ENCODE measurements around the gene RAD52. TPM values are rescaled to one million over a fixed set of nuclear protein-coding genes. Genes with fewer than 3 reads are reported as not detected.

The RAD52 gene
- total RNA-seq, 1 experiment from 2014 or later = 24.7 TPM

GRCh38 chr12:958588-959123 lies 9.2 kb upstream of the RAD52 start:
- TF ChIP-seq CTCF (conservative IDR thresholded peaks at IDR 0.05; ENCODE audit: low read depth, low read length) = no peak
- TF ChIP-seq EZH2 (IDR thresholded peaks at IDR 0.05; ENCODE audit: borderline replicate concordance, low read depth, low read length, poor library complexity, severe bottlenecking) = no peak
- DNase-seq (ENCODE audit: low spot score) = peak; percentile 95
- Histone ChIP-seq H3K27me3 (replicated peaks; ENCODE audit: insufficient read depth, low read depth, low read length, poor library complexity) (no peaks in the 10 kb centered on the region), H3K9me3 (ENCODE audit: low read depth, low read length, poor library complexity, severe bottlenecking) (no peaks in the 10 kb centered on the region), H3K4me3 (ENCODE audit: low read depth, low read length, poor library complexity, severe bottlenecking) (no peak overlapping the region), H3K27ac (ENCODE audit: low read depth, low read length, poor library complexity, severe bottlenecking) (peak overlapping the region; percentile 37), H3K36me3 (ENCODE audit: insufficient read depth, low read length, poor library complexity, severe bottlenecking) (no peaks in the 10 kb centered on the region), H3K4me1 (ENCODE audit: insufficient read depth, low read length, poor library complexity, severe bottlenecking) (peaks cover 36% of the 10 kb centered on the region)
- POLR2A ChIA-PET (ENCODE audit: low non-redundant PET) = interaction anchor here (0.8 to 0.9 kb wide), 2 partner anchors 9 to 19 kb away, joined by 3 read pairs; no protein-coding TSS in a partner anchor
- CTCF ChIA-PET = interaction anchor here (1.2 kb wide), 1 partner anchor 9 kb away, joined by 9 read pairs; the partner anchor contains the start of gene RAD52
- intact Hi-C loops (cut with micrococcal nuclease; ENCODE audit: unreplicated experiment) = loop anchor here (5.0 kb wide), 1 partner anchor 34 kb away; the partner anchor contains the start of gene ERC1
- no TSS peak for BruUV-seq (replicated peaks)

GRCh38 chr12:955939-956338 lies 6.4 kb upstream of the RAD52 start:
- CTCF ChIA-PET = no interaction called here

GRCh38 chr12:954741-955140 lies 5.2 kb upstream of the RAD52 start:
- intact Hi-C loops (cut with micrococcal nuclease; ENCODE audit: unreplicated experiment) = loop anchor here (5.0 kb wide), 2 partner anchors 38 to 138 kb away; partner anchors contain the start of gene ERC1
- BruUV-seq (replicated peaks) = no TSS peak
- ChIA-PET POLR2A (ENCODE audit: low non-redundant PET) (no interaction called here), CTCF (interaction anchor here (0.6 kb wide), 1 partner anchor 628 kb away, joined by 5 read pairs; no protein-coding TSS in a partner anchor)
- peak overlapping the region; percentile 85 for H3K27ac ChIP-seq (ENCODE audit: low read depth, low read length, poor library complexity, severe bottlenecking)
- H3K36me3 ChIP-seq (ENCODE audit: insufficient read depth, low read length, poor library complexity, severe bottlenecking) = no peaks in the 10 kb centered on the region
- no peaks in the 10 kb centered on the region for H3K9me3 ChIP-seq (ENCODE audit: low read depth, low read length, poor library complexity, severe bottlenecking)
- H3K4me3 ChIP-seq (ENCODE audit: low read depth, low read length, poor library complexity, severe bottlenecking) = no peak overlapping the region
- H3K4me1 ChIP-seq (ENCODE audit: insufficient read depth, low read length, poor library complexity, severe bottlenecking) = peaks cover 48% of the 10 kb centered on the region
- DNase-seq (ENCODE audit: low spot score) = peak; percentile 40
- TF ChIP-seq CTCF (conservative IDR thresholded peaks at IDR 0.05; ENCODE audit: low read depth, low read length) (no peak), EZH2 (IDR thresholded peaks at IDR 0.05; ENCODE audit: borderline replicate concordance, low read depth, low read length, poor library complexity, severe bottlenecking) (no peak)
- H3K27me3 ChIP-seq (replicated peaks; ENCODE audit: insufficient read depth, low read depth, low read length, poor library complexity) = no peaks in the 10 kb centered on the region

More at GRCh38 chr12:955939-956338, 6.4 kb upstream of the RAD52 start:
- H3K27ac ChIP-seq (ENCODE audit: low read depth, low read length, poor library complexity, severe bottlenecking) = no peak overlapping the region
- H3K27me3 ChIP-seq (replicated peaks; ENCODE audit: insufficient read depth, low read depth, low read length, poor library complexity) = no peaks in the 10 kb centered on the region
- no TSS peak for BruUV-seq (replicated peaks)
- no peaks in the 10 kb centered on the region for H3K36me3 ChIP-seq (ENCODE audit: insufficient read depth, low read length, poor library complexity, severe bottlenecking)
- H3K4me3 ChIP-seq (ENCODE audit: low read depth, low read length, poor library complexity, severe bottlenecking) = no peak overlapping the region
- intact Hi-C loops (cut with micrococcal nuclease; ENCODE audit: unreplicated experiment) = loop anchor here (5.0 kb wide), 1 partner anchor 36 kb away; the partner anchor contains the start of gene ERC1
- POLR2A ChIA-PET (ENCODE audit: low non-redundant PET) = no interaction called here
- TF ChIP-seq EZH2 (IDR thresholded peaks at IDR 0.05; ENCODE audit: borderline replicate concordance, low read depth, low read length, poor library complexity, severe bottlenecking) (no peak), CTCF (conservative IDR thresholded peaks at IDR 0.05; ENCODE audit: low read depth, low read length) (no peak)
- DNase-seq (ENCODE audit: low spot score) = no peak
- H3K4me1 ChIP-seq (ENCODE audit: insufficient read depth, low read length, poor library complexity, severe bottlenecking) = peaks cover 48% of the 10 kb centered on the region
- H3K9me3 ChIP-seq (ENCODE audit: low read depth, low read length, poor library complexity, severe bottlenecking) = no peaks in the 10 kb centered on the region

Measured in A673 (cell line).